Activated B cell treated with CpG ODN at 0.5 μM for 24 hours (primary cell): Measurements from ENCODE around the gene SCTR. TPM values are rescaled to one million over a fixed set of nuclear protein-coding genes. Genes with fewer than 3 reads are reported as not detected.

Source experiments
- ATAC-seq: fragments of 200-7000 bp; cut with Tn5 transposase; one replicate; pipeline ENCODE4 v1.10.0; 2021; ENCODE audit warnings: low read depth, mild to moderate bottlenecking, moderate library complexity
- CTCF ChIA-PET: fragments of 350-600 bp; sonication (Branson Sonifier 250); formaldehyde crosslinking; loops from one replicate; lab custom pipeline; 2021; ENCODE audit warnings: antibody characterized with exemption; lab: Charles Lee
- POLR2A ChIA-PET: fragments of 350-600 bp; sonication (Branson Sonifier 250); formaldehyde crosslinking; loops from one replicate; lab custom pipeline; 2021; ENCODE audit warnings: antibody characterized with exemption; lab: Charles Lee
- DNase-seq: peaks from one replicate; pipeline ENCODE4 v3.0.0; 2022
- H3K27ac Mint-ChIP-seq: one replicate; pipeline ENCODE4 v1.8.0; 2020; ENCODE audit warnings: mixed read lengths
- H3K27me3 Mint-ChIP-seq: one replicate; pipeline ENCODE4 v1.8.0; 2021; ENCODE audit warnings: mixed read lengths
- H3K36me3 Mint-ChIP-seq: one replicate; pipeline ENCODE4 v1.8.0; 2021; ENCODE audit warnings: low read depth, mixed read lengths
- H3K4me1 Mint-ChIP-seq: one replicate; pipeline ENCODE4 v1.8.0; 2021; ENCODE audit warnings: mixed read lengths
- H3K4me3 Mint-ChIP-seq: one replicate; pipeline ENCODE4 v1.8.0; 2020; ENCODE audit warnings: mild to moderate bottlenecking, mixed read lengths
- H3K9me3 Mint-ChIP-seq: one replicate; pipeline ENCODE4 v1.8.0; 2020; ENCODE audit warnings: mixed read lengths
- intact Hi-C: fragments of 100-400 bp; cut with micrococcal nuclease; formaldehyde crosslinking; loops from one replicate; pipeline ENCODE4 v1.15.1; 2024
- total RNA-seq: library from RNA; stranded (reverse); gene quantifications from 2 replicates; pipeline ENCODE4 v1.2.3, GENCODE V29; 2022
- TF ChIP-seq, protein P1 (sequence below): fragments of 200-600 bp; IDR thresholded peaks from one replicate; pipeline ENCODE4 v1.8.0; 2022; ENCODE audit warnings: antibody characterized with exemption, mild to moderate bottlenecking

SCTR gene
- total RNA-seq, 1 donor from 2014 or later: not detected

GRCh38 chr2:119423108-119423444 is 101.2 kb downstream of the SCTR start:
- H3K4me1 Mint-ChIP-seq: no peaks in the 10 kb centered on the region
- peaks cover 50% of the 10 kb centered on the region for H3K27me3 Mint-ChIP-seq
- ATAC-seq (no peak), DNase-seq (no peak)
- no peaks in the 10 kb centered on the region for H3K36me3 Mint-ChIP-seq
- TF ChIP-seq, protein P1, sequence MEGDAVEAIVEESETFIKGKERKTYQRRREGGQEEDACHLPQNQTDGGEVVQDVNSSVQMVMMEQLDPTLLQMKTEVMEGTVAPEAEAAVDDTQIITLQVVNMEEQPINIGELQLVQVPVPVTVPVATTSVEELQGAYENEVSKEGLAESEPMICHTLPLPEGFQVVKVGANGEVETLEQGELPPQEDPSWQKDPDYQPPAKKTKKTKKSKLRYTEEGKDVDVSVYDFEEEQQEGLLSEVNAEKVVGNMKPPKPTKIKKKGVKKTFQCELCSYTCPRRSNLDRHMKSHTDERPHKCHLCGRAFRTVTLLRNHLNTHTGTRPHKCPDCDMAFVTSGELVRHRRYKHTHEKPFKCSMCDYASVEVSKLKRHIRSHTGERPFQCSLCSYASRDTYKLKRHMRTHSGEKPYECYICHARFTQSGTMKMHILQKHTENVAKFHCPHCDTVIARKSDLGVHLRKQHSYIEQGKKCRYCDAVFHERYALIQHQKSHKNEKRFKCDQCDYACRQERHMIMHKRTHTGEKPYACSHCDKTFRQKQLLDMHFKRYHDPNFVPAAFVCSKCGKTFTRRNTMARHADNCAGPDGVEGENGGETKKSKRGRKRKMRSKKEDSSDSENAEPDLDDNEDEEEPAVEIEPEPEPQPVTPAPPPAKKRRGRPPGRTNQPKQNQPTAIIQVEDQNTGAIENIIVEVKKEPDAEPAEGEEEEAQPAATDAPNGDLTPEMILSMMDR: no peak
- ChIA-PET POLR2A (no interaction called here), CTCF (no interaction called here)
- no peak overlapping the region for H3K27ac Mint-ChIP-seq
- no peak overlapping the region for H3K4me3 Mint-ChIP-seq
- H3K9me3 Mint-ChIP-seq: peaks cover 5% of the 10 kb centered on the region
- intact Hi-C loops: no loop called here

GRCh38 chr2:119422360-119423107 is 101.7 kb downstream of the SCTR start:
- Mint-ChIP-seq H3K4me3 (no peak overlapping the region), H3K27me3 (peaks cover 45% of the 10 kb centered on the region), H3K27ac (no peak overlapping the region), H3K36me3 (no peaks in the 10 kb centered on the region), H3K4me1 (no peaks in the 10 kb centered on the region), H3K9me3 (peaks cover 5% of the 10 kb centered on the region)
- CTCF ChIA-PET: no interaction called here
- intact Hi-C loops: no loop called here
- DNase-seq (no peak), ATAC-seq (no peak)
- TF ChIP-seq, protein P1: no peak
- POLR2A ChIA-PET: no interaction called here

- ChIA-PET POLR2A (no interaction called here), CTCF (interaction anchor here (0.6 kb wide), 1 partner anchor 15 kb away, joined by 3 read pairs; no protein-coding TSS in a partner anchor)
- intact Hi-C loops: no loop called here
- Mint-ChIP-seq H3K9me3 (peaks cover 5% of the 10 kb centered on the region), H3K4me1 (no peaks in the 10 kb centered on the region), H3K4me3 (no peak overlapping the region), H3K27ac (no peak overlapping the region), H3K36me3 (no peaks in the 10 kb centered on the region), H3K27me3 (peaks cover 41% of the 10 kb centered on the region)
- ATAC-seq: no peak
- no peak for DNase-seq
- TF ChIP-seq, protein P1: no peak
Observed at GRCh38 chr2:119421741-119422140, 102.5 kb downstream of the SCTR start.

- ChIA-PET CTCF (interaction anchor here (0.6 kb wide), 2 partner anchors 15 to 238 kb away, joined by 3 to 5 read pairs; no protein-coding TSS in a partner anchor), POLR2A (no interaction called here)
- H3K36me3 Mint-ChIP-seq: no peaks in the 10 kb centered on the region
- no peak overlapping the region for H3K27ac Mint-ChIP-seq
- TF ChIP-seq, protein P1: no peak
- H3K27me3 Mint-ChIP-seq: peaks cover 39% of the 10 kb centered on the region
- peaks cover 5% of the 10 kb centered on the region for H3K9me3 Mint-ChIP-seq
- no peak overlapping the region for H3K4me3 Mint-ChIP-seq
- ATAC-seq (no peak), DNase-seq (no peak)
- intact Hi-C loops: no loop called here
- peaks cover 4% of the 10 kb centered on the region for H3K4me1 Mint-ChIP-seq
Observed at GRCh38 chr2:119421304-119421703, 103.0 kb downstream of the SCTR start.

DNA sequence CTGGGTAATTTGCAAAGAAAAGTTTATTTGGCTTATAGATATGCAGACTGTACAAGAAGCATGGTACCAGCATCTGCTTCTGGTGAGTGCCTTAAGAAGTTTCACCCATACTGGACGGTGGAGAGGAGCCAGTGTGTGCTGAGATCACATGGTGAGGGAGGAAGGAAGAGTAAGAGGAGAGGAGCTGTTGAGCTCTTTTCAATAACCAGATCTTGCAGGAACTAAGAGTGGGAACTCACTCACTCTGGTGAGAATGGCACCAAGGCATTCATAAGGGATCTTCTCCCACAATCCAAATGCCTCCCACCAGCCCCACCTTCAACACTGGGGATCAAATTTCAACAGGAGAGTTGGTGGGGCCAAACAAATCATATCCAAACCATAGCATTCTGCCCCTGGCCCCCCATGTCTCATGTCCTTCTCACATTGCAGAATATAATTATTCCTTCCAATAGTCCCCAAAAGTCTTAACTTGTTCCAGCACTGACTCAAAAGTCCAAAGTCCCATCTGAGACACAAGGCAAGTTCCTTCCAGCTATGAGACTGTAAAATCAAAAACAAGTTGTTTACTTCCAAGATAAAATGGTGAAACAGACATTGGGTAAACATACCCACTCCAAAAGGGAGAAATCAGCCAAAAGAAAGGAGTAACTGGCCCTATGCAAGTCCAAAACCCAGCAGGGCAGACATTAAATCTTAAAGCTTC is 104.3 kb downstream of the SCTR start:
- TF ChIP-seq, protein P1: no peak
- POLR2A ChIA-PET: no interaction called here
- Mint-ChIP-seq H3K27ac (no peak overlapping the region), H3K4me3 (no peak overlapping the region), H3K27me3 (peaks cover 30% of the 10 kb centered on the region), H3K9me3 (peaks cover 5% of the 10 kb centered on the region), H3K4me1 (peaks cover 11% of the 10 kb centered on the region), H3K36me3 (no peaks in the 10 kb centered on the region)
- DNase-seq (no peak), ATAC-seq (no peak)
- CTCF ChIA-PET: no interaction called here
- intact Hi-C loops: no loop called here
